ENCODE data around the gene CCDC6.

- TF ChIP-seq CTCF (IDR thresholded peaks at IDR 0.05), result no peak
- no peak for TF ChIP-seq POLR2A (IDR thresholded peaks at IDR 0.05)
Observed at GRCh38 chr10:59839576-59839975, 66.8 kb downstream of the CCDC6 start.
